Measurements from ENCODE around the gene NUB1.

Gene NUB1

GRCh38 chr7:151388007-151388297 is 46.3 kb downstream of the NUB1 start:
- H3K36me3 Mint-ChIP-seq: no peaks in the 10 kb centered on the region
- DNase-seq: no peak
- no peak overlapping the region for H3K4me3 Mint-ChIP-seq
- CTCF ChIA-PET: no interaction called here
- H3K27ac Mint-ChIP-seq: no peak overlapping the region
- H3K27me3 Mint-ChIP-seq: peaks cover 71% of the 10 kb centered on the region
- H3K4me1 Mint-ChIP-seq: no peaks in the 10 kb centered on the region
- H3K9me3 Mint-ChIP-seq: no peaks in the 10 kb centered on the region

- CTCF ChIA-PET: no interaction called here
These were observed 46.8 kb downstream of the NUB1 start for GRCh38 chr7:151388430-151388829.

GRCh38 chr7:151389096-151389767 is 47.6 kb downstream of the NUB1 start:
- Mint-ChIP-seq H3K4me3 (no peak overlapping the region), H3K9me3 (no peaks in the 10 kb centered on the region), H3K4me1 (no peaks in the 10 kb centered on the region), H3K36me3 (no peaks in the 10 kb centered on the region), H3K27ac (no peak overlapping the region), H3K27me3 (peaks cover 65% of the 10 kb centered on the region)
- no peak for DNase-seq
- CTCF ChIA-PET: no interaction called here

More at GRCh38 chr7:151388430-151388829, 46.8 kb downstream of the NUB1 start:
- H3K36me3 Mint-ChIP-seq: no peaks in the 10 kb centered on the region
- H3K27me3 Mint-ChIP-seq: peaks cover 71% of the 10 kb centered on the region
- H3K27ac Mint-ChIP-seq: no peak overlapping the region
- H3K4me3 Mint-ChIP-seq: no peak overlapping the region
- no peak for DNase-seq
- H3K4me1 Mint-ChIP-seq: no peaks in the 10 kb centered on the region
- no peaks in the 10 kb centered on the region for H3K9me3 Mint-ChIP-seq

DNA sequence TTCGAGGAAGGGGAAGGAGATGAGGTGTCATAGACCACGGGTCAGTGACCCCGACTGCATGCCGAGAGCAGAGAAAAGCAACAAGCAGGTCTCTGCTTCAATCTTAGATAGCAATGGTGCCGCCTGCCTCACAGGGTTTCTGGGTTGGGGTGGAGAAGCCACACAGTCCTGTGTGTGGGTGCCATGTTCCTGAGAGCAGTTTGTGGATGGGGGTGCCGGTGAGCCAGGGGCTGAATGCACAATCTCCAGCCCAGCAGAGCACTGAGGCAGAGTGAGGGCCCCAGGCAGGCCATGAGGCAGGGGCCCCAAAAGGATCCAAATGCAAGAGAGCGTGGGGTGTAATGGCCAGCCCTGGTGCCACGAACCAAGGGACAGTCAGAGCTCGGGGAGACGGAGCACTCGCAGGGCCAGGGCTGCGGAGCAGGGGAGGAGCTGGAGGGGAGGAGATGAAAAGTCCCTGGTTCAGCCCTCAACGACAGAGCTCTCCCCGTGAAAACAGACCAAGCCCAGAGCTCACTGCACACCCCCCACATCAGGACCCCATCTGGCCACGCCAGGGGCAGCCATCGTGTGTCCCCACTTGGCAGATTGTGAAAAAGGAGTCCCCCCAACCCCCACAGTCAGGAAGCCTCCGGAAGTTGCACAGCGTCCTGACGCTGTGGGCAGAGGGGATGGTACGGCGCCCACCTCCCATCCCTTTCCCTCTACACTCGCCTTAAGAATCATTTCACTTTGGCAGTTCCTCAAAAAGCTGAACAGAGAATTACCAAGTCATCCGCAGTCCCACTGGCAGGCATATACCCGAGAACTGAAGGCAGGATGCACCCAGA is 48.4 kb downstream of the NUB1 start:
- DNase-seq: no peak
- H3K36me3 Mint-ChIP-seq: no peaks in the 10 kb centered on the region
- CTCF ChIA-PET: interaction anchor here (0.9 to 1.1 kb wide), 2 partner anchors 58 to 60 kb away, joined by 3 to 4 read pairs; no protein-coding TSS in a partner anchor
- H3K9me3 Mint-ChIP-seq: no peaks in the 10 kb centered on the region
- H3K27me3 Mint-ChIP-seq: peaks cover 57% of the 10 kb centered on the region
- no peak overlapping the region for H3K27ac Mint-ChIP-seq
- no peaks in the 10 kb centered on the region for H3K4me1 Mint-ChIP-seq
- no peak overlapping the region for H3K4me3 Mint-ChIP-seq

DNA sequence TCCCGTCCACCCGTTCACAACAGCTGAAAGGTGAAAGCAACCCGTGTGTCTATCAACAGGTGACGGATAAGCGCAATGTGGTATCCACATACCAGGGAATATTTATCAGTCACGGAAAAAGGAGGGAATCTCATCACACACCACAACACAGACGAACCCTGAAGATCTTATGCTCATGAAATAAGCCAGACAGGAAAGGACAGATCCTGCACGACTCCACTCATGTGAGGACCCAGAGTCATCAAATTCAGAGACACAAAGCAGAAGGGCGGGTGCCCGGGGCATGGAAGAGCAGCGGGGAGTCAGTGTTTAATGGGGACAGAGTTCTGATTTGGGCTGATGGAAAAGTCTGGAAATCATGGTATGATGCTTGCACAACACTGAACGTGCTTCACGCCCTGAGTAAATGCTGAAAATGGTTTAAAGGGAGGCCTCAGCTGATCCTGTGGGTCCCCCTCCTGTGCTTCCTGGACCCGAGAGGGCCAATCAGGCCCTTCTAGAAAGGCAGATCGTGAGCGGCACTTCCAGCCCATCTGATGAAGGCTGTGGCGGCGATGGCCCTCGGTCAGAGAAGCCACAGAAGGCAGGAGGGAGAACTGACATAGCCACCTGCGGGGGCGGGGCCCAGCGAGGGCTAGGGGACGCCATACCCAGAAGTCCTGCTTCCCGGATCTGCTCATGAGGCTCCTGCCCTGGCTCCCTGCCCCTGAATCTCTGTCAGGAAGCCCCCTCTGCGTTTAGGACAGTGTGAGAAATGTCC is 49.2 kb downstream of the NUB1 start:
- CTCF ChIA-PET: interaction anchor here (0.9 to 1.1 kb wide), 2 partner anchors 58 to 59 kb away, joined by 3 to 4 read pairs; no protein-coding TSS in a partner anchor
- Mint-ChIP-seq H3K27ac (no peak overlapping the region), H3K4me1 (no peaks in the 10 kb centered on the region), H3K9me3 (no peaks in the 10 kb centered on the region), H3K36me3 (no peaks in the 10 kb centered on the region), H3K4me3 (no peak overlapping the region), H3K27me3 (peaks cover 49% of the 10 kb centered on the region)
- DNase-seq: no peak

GRCh38 chr7:151391358-151391730 is 49.7 kb downstream of the NUB1 start:
- CTCF ChIA-PET: interaction anchor here (1.5 kb wide), 1 partner anchor 56 kb away, joined by 3 read pairs; no protein-coding TSS in a partner anchor
- Mint-ChIP-seq H3K27me3 (peaks cover 43% of the 10 kb centered on the region), H3K9me3 (no peaks in the 10 kb centered on the region), H3K4me1 (no peaks in the 10 kb centered on the region), H3K27ac (no peak overlapping the region), H3K4me3 (no peak overlapping the region), H3K36me3 (no peaks in the 10 kb centered on the region)
- DNase-seq: no peak

GRCh38 chr7:151392002-151392401 is 50.4 kb downstream of the NUB1 start:
- Mint-ChIP-seq H3K27ac (no peak overlapping the region), H3K4me3 (no peak overlapping the region), H3K9me3 (no peaks in the 10 kb centered on the region), H3K27me3 (peaks cover 37% of the 10 kb centered on the region), H3K36me3 (no peaks in the 10 kb centered on the region), H3K4me1 (no peaks in the 10 kb centered on the region)
- no peak for DNase-seq
- CTCF ChIA-PET: interaction anchor here (1.5 kb wide), 1 partner anchor 56 kb away, joined by 3 read pairs; no protein-coding TSS in a partner anchor

DNA sequence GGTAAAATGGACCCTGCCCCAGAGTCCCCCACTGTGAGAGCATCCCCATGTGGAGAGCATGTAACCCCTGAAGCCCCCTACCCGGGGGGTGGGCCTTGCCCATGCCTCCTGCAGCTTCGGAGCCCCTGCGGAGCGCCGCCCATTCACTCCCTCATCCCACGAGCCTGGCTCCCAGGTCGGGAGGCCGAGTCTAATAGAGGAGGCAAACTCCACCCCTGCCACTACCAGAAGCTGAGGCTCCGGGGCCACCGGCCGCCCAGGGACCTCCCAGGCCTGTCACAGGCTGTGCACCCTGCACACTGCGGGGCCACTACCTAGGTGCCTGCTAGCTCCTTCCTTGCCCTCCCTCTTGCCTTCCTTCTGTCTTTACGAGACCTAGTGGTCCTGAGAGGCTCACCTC is 50.8 kb downstream of the NUB1 start:
- Mint-ChIP-seq H3K9me3 (peaks cover 2% of the 10 kb centered on the region), H3K27ac (no peak overlapping the region), H3K4me3 (no peak overlapping the region), H3K27me3 (peaks cover 33% of the 10 kb centered on the region), H3K4me1 (no peaks in the 10 kb centered on the region), H3K36me3 (no peaks in the 10 kb centered on the region)
- CTCF ChIA-PET: interaction anchor here (1.5 kb wide), 1 partner anchor 55 kb away, joined by 3 read pairs; no protein-coding TSS in a partner anchor
- DNase-seq: no peak

GRCh38 chr7:151393031-151393977 is 51.7 kb downstream of the NUB1 start:
- H3K36me3 Mint-ChIP-seq: no peaks in the 10 kb centered on the region
- no peaks in the 10 kb centered on the region for H3K4me1 Mint-ChIP-seq
- CTCF ChIA-PET: interaction anchor here (1.5 kb wide), 1 partner anchor 55 kb away, joined by 3 read pairs; no protein-coding TSS in a partner anchor
- no peak overlapping the region for H3K27ac Mint-ChIP-seq
- DNase-seq: no peak
- no peak overlapping the region for H3K4me3 Mint-ChIP-seq
- peaks cover 9% of the 10 kb centered on the region for H3K9me3 Mint-ChIP-seq
- peaks cover 30% of the 10 kb centered on the region for H3K27me3 Mint-ChIP-seq

- CTCF ChIA-PET: interaction anchor here (0.6 kb wide), 1 partner anchor 976 kb away, joined by 3 read pairs; no protein-coding TSS in a partner anchor
These were observed 52.7 kb downstream of the NUB1 start for GRCh38 chr7:151394076-151395035.

GRCh38 chr7:151395036-151395367 is 53.4 kb downstream of the NUB1 start:
- CTCF ChIA-PET: no interaction called here
- Mint-ChIP-seq H3K27me3 (peaks cover 13% of the 10 kb centered on the region), H3K36me3 (no peaks in the 10 kb centered on the region), H3K4me3 (no peak overlapping the region), H3K4me1 (no peaks in the 10 kb centered on the region), H3K27ac (no peak overlapping the region), H3K9me3 (peaks cover 11% of the 10 kb centered on the region)
- DNase-seq: no peak

More at GRCh38 chr7:151394076-151395035, 52.7 kb downstream of the NUB1 start:
- no peaks in the 10 kb centered on the region for H3K4me1 Mint-ChIP-seq
- H3K27me3 Mint-ChIP-seq: peaks cover 19% of the 10 kb centered on the region
- DNase-seq: no peak
- H3K27ac Mint-ChIP-seq: no peak overlapping the region
- peaks cover 11% of the 10 kb centered on the region for H3K9me3 Mint-ChIP-seq
- no peaks in the 10 kb centered on the region for H3K36me3 Mint-ChIP-seq
- H3K4me3 Mint-ChIP-seq: no peak overlapping the region

- no peak overlapping the region for H3K4me3 Mint-ChIP-seq
- H3K27me3 Mint-ChIP-seq: peaks cover 15% of the 10 kb centered on the region
- CTCF ChIA-PET: interaction anchor here (2.0 kb wide), 1 partner anchor 52 kb away, joined by 12 read pairs; no protein-coding TSS in a partner anchor
- H3K9me3 Mint-ChIP-seq: peaks cover 11% of the 10 kb centered on the region
- no peaks in the 10 kb centered on the region for H3K36me3 Mint-ChIP-seq
- H3K27ac Mint-ChIP-seq: no peak overlapping the region
- H3K4me1 Mint-ChIP-seq: no peaks in the 10 kb centered on the region
- DNase-seq: no peak
These were observed 54.8 kb downstream of the NUB1 start for GRCh38 chr7:151396328-151396970.

All from activated naive CD4-positive, alpha-beta T cell treated with anti-CD3 and anti-CD28 coated beads, Interleukin-2, amount 10 ng/mL, durations not matched to agents 7 days and 5 days (primary cell).